Psoas muscle (tissue), 8 donors: ENCODE data around the gene TLN1. TPM values are rescaled to one million over a fixed set of nuclear protein-coding genes. Genes with fewer than 3 reads are reported as not detected.

Experiments
- ATAC-seq, 4 donors: fragments of 200-7000 bp; cut with Tn5 transposase; one replicate each; pipeline ENCODE4 v1.9.1; 2020; ENCODE audit warnings: moderate library complexity in 3 of 4, mild to moderate bottlenecking in 2 of 4
- DNase-seq, 2 donors: peaks; one replicate each; pipeline ENCODE4 v3.0.0-alpha.2; 2020
- H3K27ac ChIP-seq: fragments of 200-600 bp; one replicate; pipeline ENCODE4 v1.8.0; 2022
- H3K27me3 ChIP-seq, 3 donors: fragments of 200-600 bp in 1 of 3; one replicate each; pipeline versions ENCODE4 v1.6.1 to v1.8.0; 2013 to 2022; ENCODE audit warnings: low read length in 2 of 3, mild to moderate bottlenecking in 2 of 3, moderate library complexity in 1 of 3; ENCODE audit not compliant: insufficient read depth in 3 of 3
- H3K36me3 ChIP-seq, 2 donors: fragments of 200-600 bp in 1 of 2; one replicate each; pipeline versions ENCODE4 v1.6.1 to v1.8.0; 2013 to 2022; ENCODE audit warnings: low read depth in 1 of 2, mild to moderate bottlenecking in 1 of 2, moderate library complexity in 1 of 2; ENCODE audit not compliant: insufficient read depth in 1 of 2
- H3K4me1 ChIP-seq: fragments of 200-600 bp; one replicate; pipeline ENCODE4 v1.8.0; 2022
- H3K4me3 ChIP-seq: fragments of 200-600 bp; one replicate; pipeline ENCODE4 v1.8.0; 2022; ENCODE audit warnings: mild to moderate bottlenecking
- H3K9me3 ChIP-seq: fragments of 200-600 bp; one replicate; pipeline ENCODE4 v1.8.0; 2022
- CTCF ChIP-seq: fragments of 200-600 bp; IDR thresholded peaks from one replicate; pipeline ENCODE4 v1.8.0; 2022; ENCODE audit warnings: antibody characterized with exemption
- WGBS, 3 donors: extraction: QIAGEN DNeasy Blood & Tissue Kit; methylation state at CpG; one replicate each; pipeline versions ENCODE4 v1.1.6 to v1.1.7; 2013; 5-methylcytosine and 5-hydroxymethylcytosine counted together
- intact Hi-C, 2 donors: fragments of 100-400 bp; cut with DNase I; formaldehyde crosslinking; loops; one replicate each; pipeline versions ENCODE4 v1.11.0 to v1.14.2; 2022
- polyA plus RNA-seq, 3 donors: library from polyadenylated mRNA; stranded (reverse); fragments of 200-250 nt; gene quantifications; one replicate each; pipeline ENCODE4 v1.2.3, GENCODE V29; 2013
- total RNA-seq, 4 donors: library from RNA; stranded (reverse); fragmentation: NEBNext Ultra II Directional in 2 of 4; extraction: Animal tissue kit (Norgen Biotek cat#: 25700) in 2 of 4; gene quantifications; one replicate each; pipeline versions ENCODE4 v1.2.1 to v1.2.4, GENCODE V29; 2021 to 2023
- donor health status: healthy with polysubstance abuse.
- donor health status: DM: no; HTN: no; CAD: no; lungs with moderate emphysema.
- donor health status: Bipolar disorder and iron deficiency.
- donor health status: healthy.
- donor health status: DM: yes; HTN: yes; CAD: no.
- donor health status: DM: no; HTN: no; CAD: no.
- donor health status: DM: no; HTN: no; CAD: no.
- donor health status: DM: yes; HTN: yes; CAD: no.

TLN1 gene
- total and polyA plus RNA-seq, 7 donors: 88.2 to 320 (median 150) TPM

DNA sequence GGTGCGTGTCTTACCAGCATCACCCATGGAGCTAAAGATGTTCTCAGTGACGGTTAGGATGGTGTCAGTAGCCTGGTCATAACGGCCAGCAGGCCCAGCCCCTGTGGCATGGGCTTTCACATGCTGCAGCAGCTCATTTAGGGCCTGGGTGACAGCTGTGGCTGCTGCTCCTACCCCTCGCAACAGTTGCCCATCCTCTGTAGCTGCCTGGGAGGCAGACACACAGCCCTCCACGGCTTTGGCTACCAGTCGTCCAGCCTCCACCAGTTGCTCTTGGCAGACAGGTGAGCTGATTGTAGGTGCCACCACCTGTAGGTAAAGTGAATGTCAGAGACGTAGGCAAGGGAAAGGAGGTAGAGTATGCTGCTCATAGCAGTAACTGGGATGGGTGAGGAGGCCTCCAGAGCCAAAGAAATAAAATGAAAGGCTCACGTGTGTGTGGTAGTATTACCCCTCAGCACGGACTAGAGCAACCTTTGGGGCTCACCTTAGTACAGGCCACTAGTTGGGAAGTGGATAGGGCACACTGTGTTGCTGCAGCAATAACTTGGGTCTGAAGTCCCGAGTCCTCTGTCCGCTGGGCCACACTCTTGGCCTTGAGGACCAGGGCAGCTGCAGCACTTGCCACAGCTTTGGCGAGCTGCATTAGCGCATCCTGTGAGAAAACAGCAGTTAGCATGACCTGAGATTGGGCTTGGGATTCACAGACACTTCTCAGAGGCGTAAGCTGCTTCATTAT, 14.7 kb downstream of the TLN1 start:
- intact Hi-C loops: no loop called here
- 79 to 82% (median 80%) methylated on average over 14 of the region's 14 CpGs for WGBS, 3 donors
- Histone ChIP-seq H3K4me3 (no peak overlapping the region), H3K4me1 (no peaks in the 10 kb centered on the region), H3K9me3 (no peaks in the 10 kb centered on the region), H3K36me3 (peaks cover 39 to 100% of the 10 kb centered on the region in 2 donors), H3K27ac (no peak overlapping the region), H3K27me3 (no peaks in the 10 kb centered on the region)
- ATAC-seq (no peak), DNase-seq (no peak)
- no peak for TF ChIP-seq CTCF

GRCh38 chr9:35716230-35716629, 15.8 kb downstream of the TLN1 start:
- no peak overlapping the region for H3K27ac ChIP-seq
- WGBS, 3 donors: 46 to 76% (median 48%) methylated on average over 4 of the region's 4 CpGs
- intact Hi-C loops: no loop called here
- no peaks in the 10 kb centered on the region for H3K9me3 ChIP-seq
- ATAC-seq (peak in 3 of 4 donors; percentile 50 to 82 (median 63)), DNase-seq (no peak)
- peaks cover 32 to 100% of the 10 kb centered on the region in 2 donors for H3K36me3 ChIP-seq
- H3K27me3 ChIP-seq: no peaks in the 10 kb centered on the region
- no peak overlapping the region for H3K4me3 ChIP-seq
- no peak for TF ChIP-seq CTCF
- no peaks in the 10 kb centered on the region for H3K4me1 ChIP-seq

DNA sequence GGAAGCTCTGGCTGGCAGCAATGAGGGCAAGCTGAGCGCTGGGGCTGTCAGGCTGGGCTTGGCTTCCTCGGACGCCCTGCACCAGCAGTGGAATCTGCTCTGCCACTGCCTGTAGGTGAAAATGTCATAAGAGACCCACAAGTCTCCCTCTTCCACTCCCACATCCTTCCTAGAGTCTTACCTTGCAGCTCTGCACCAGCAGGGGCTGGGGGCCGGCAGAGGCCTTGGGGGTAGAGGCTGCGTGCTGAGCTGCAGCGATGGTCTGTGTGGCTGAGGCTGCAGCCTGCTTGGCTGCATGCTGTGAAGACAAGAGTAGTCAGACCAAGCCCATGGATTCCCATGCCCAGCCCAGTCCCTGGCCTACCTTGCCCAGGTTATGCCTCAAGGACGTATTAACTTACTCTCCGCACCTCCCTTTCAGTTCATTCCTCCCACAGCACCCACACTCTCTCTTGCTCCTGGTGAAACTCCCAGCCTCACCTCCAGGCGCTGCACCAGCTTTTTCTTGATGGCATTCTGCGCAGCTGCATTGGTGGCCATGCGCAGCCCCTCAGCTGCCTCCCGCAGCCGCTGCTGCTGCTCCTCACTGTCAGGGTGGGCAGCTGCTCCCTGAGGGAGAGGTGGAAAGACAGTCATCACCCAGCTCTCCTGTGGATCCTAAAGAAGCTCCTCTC, 17.3 kb downstream of the TLN1 start:
- intact Hi-C loops: no loop called here
- no peaks in the 10 kb centered on the region for H3K9me3 ChIP-seq
- H3K27me3 ChIP-seq: no peaks in the 10 kb centered on the region
- whole genome bisulfite sequencing, 3 donors: 94 to 97% (median 95%) methylated on average over 12 to 13 of the region's 13 CpGs
- H3K27ac ChIP-seq: no peak overlapping the region
- H3K4me1 ChIP-seq: no peaks in the 10 kb centered on the region
- peaks cover 31 to 100% of the 10 kb centered on the region in 2 donors for H3K36me3 ChIP-seq
- ATAC-seq (no peak), DNase-seq (no peak)
- H3K4me3 ChIP-seq: no peak overlapping the region
- no peak for TF ChIP-seq CTCF

- no peak for TF ChIP-seq CTCF
- ATAC-seq: no peak
- WGBS, 3 donors: 75 to 88% (median 78%) methylated on average over 6 of the region's 6 CpGs
- no peaks in the 10 kb centered on the region for H3K4me1 ChIP-seq
- no peak for DNase-seq
- no peak overlapping the region for H3K27ac ChIP-seq
- peaks cover 27 to 99% of the 10 kb centered on the region in 2 donors for H3K36me3 ChIP-seq
- no peak overlapping the region for H3K4me3 ChIP-seq
- no peaks in the 10 kb centered on the region for H3K27me3 ChIP-seq
- no peaks in the 10 kb centered on the region for H3K9me3 ChIP-seq
- intact Hi-C loops: no loop called here
Measured at GRCh38 chr9:35714123-35714522, 17.9 kb downstream of the TLN1 start.
